ENCODE data around the gene NPC1.

Gene NPC1

GRCh38 chr18:23504720-23505119, 81.6 kb downstream of the NPC1 start:
- no peak overlapping the region for H4K8ac ChIP-seq (ENCODE audit: low read depth, low read length)
- H3K56ac ChIP-seq (ENCODE audit: low read length): no peak overlapping the region
- H3K23ac ChIP-seq (ENCODE audit: low read length): no peak overlapping the region
- no peak overlapping the region for H3K4me2 ChIP-seq (ENCODE audit: low read length)
- H3K27ac ChIP-seq (ENCODE audit: low read depth, low read length): no peak overlapping the region
- no peak overlapping the region for H3K4me3 ChIP-seq (ENCODE audit: low read length)
- H3K18ac ChIP-seq (ENCODE audit: low read length): no peak overlapping the region
- H3K4me1 ChIP-seq (ENCODE audit: control insufficient read depth, low read depth, low read length): no peaks in the 10 kb centered on the region
- H3K27me3 ChIP-seq (ENCODE audit: insufficient read depth, low read length, poor library complexity): peaks cover 3% of the 10 kb centered on the region
- H3K9ac ChIP-seq (ENCODE audit: low read length): no peak overlapping the region
- H3K36me3 ChIP-seq (ENCODE audit: control insufficient read depth, insufficient read depth, low read length): no peaks in the 10 kb centered on the region
- H2AK5ac ChIP-seq (ENCODE audit: low read length): no peak overlapping the region
- no peak overlapping the region for H2BK15ac ChIP-seq (replicated peaks; ENCODE audit: low read depth)
- H2BK120ac ChIP-seq (ENCODE audit: low read depth, low read length): no peak overlapping the region
- no CpG with 5 or more reads among the region's 3 CpGs for WGBS (ENCODE audit: extremely low coverage, insufficient coverage, low lambda C conversion rate)
- no peaks in the 10 kb centered on the region for H3K79me2 ChIP-seq (ENCODE audit: control insufficient read depth, insufficient read depth, low read length)
- H3K79me1 ChIP-seq (ENCODE audit: low read length): peaks cover 1% of the 10 kb centered on the region
- no peak overlapping the region for H3K4ac ChIP-seq (ENCODE audit: low read depth, low read length)
- DNase-seq: no peak
- H4K5ac ChIP-seq (ENCODE audit: low read length): no peak overlapping the region
- H2BK5ac ChIP-seq (ENCODE audit: low read length): no peak overlapping the region

- H4K8ac ChIP-seq (ENCODE audit: low read depth, low read length): no peak overlapping the region
- no CpG with 5 or more reads among the region's 21 CpGs for WGBS (ENCODE audit: extremely low coverage, insufficient coverage, low lambda C conversion rate)
- peaks cover 1% of the 10 kb centered on the region for H3K79me1 ChIP-seq (ENCODE audit: low read length)
- H3K27ac ChIP-seq (ENCODE audit: low read depth, low read length): no peak overlapping the region
- H3K56ac ChIP-seq (ENCODE audit: low read length): peak overlapping the region; percentile 89
- H3K4ac ChIP-seq (ENCODE audit: low read depth, low read length): no peak overlapping the region
- H3K4me2 ChIP-seq (ENCODE audit: low read length): peak overlapping the region; percentile 93
- no peaks in the 10 kb centered on the region for H3K36me3 ChIP-seq (ENCODE audit: control insufficient read depth, insufficient read depth, low read length)
- no peak overlapping the region for H3K18ac ChIP-seq (ENCODE audit: low read length)
- H3K23ac ChIP-seq (ENCODE audit: low read length): peak overlapping the region; percentile 80
- no peaks in the 10 kb centered on the region for H3K4me1 ChIP-seq (ENCODE audit: control insufficient read depth, low read depth, low read length)
- H2BK5ac ChIP-seq (ENCODE audit: low read length): no peak overlapping the region
- H2BK120ac ChIP-seq (ENCODE audit: low read depth, low read length): no peak overlapping the region
- no peak for DNase-seq
- peak overlapping the region; percentile 84 for H3K9ac ChIP-seq (ENCODE audit: low read length)
- H2AK5ac ChIP-seq (ENCODE audit: low read length): no peak overlapping the region
- no peak overlapping the region for H2BK15ac ChIP-seq (replicated peaks; ENCODE audit: low read depth)
- H3K27me3 ChIP-seq (ENCODE audit: insufficient read depth, low read length, poor library complexity): peaks cover 3% of the 10 kb centered on the region
- no peak overlapping the region for H4K5ac ChIP-seq (ENCODE audit: low read length)
- H3K4me3 ChIP-seq (ENCODE audit: low read length): peak overlapping the region; percentile 84
- H3K79me2 ChIP-seq (ENCODE audit: control insufficient read depth, insufficient read depth, low read length): no peaks in the 10 kb centered on the region
Measured at GRCh38 chr18:23503963-23504344, 82.4 kb downstream of the NPC1 start.

GRCh38 chr18:23503038-23503962, 83.0 kb downstream of the NPC1 start, which contains the start of gene RMC1:
Gene RMC1 (plus strand): TSS chr18:23503511. CDS start chr18:23503619, 108 bp downstream.
- H2AK5ac ChIP-seq (ENCODE audit: low read length): no peak within 1 kb of the TSS
- peak within 1 kb of the TSS; percentile 73 for H3K27ac ChIP-seq (ENCODE audit: low read depth, low read length)
- DNase-seq: peak; percentile 95
- H2BK5ac ChIP-seq (ENCODE audit: low read length): peak within 1 kb of the TSS; percentile 63
- H3K18ac ChIP-seq (ENCODE audit: low read length): peak within 1 kb of the TSS; percentile 90
- H2BK15ac ChIP-seq (replicated peaks; ENCODE audit: low read depth): no peak within 1 kb of the TSS
- no peak within 1 kb of the TSS for H4K5ac ChIP-seq (ENCODE audit: low read length)
- H3K27me3 ChIP-seq (ENCODE audit: insufficient read depth, low read length, poor library complexity): peaks cover 3% of the 10 kb centered on the region
- peak within 1 kb of the TSS; percentile 93 for H3K4me2 ChIP-seq (ENCODE audit: low read length)
- no peak within 1 kb of the TSS for H4K8ac ChIP-seq (ENCODE audit: low read depth, low read length)
- WGBS (ENCODE audit: extremely low coverage, insufficient coverage, low lambda C conversion rate): no CpG with 5 or more reads among the region's 110 CpGs
- H3K56ac ChIP-seq (ENCODE audit: low read length): peak within 1 kb of the TSS; percentile 97
- peak within 1 kb of the TSS; percentile 11 for H2BK120ac ChIP-seq (ENCODE audit: low read depth, low read length)
- H3K36me3 ChIP-seq (ENCODE audit: control insufficient read depth, insufficient read depth, low read length): no peaks in the 10 kb centered on the region
- H3K79me2 ChIP-seq (ENCODE audit: control insufficient read depth, insufficient read depth, low read length): no peaks in the 10 kb centered on the region
- H3K4me3 ChIP-seq (ENCODE audit: low read length): peak within 1 kb of the TSS; percentile 84
- peak within 1 kb of the TSS; percentile 84 for H3K9ac ChIP-seq (ENCODE audit: low read length)
- H3K4me1 ChIP-seq (ENCODE audit: control insufficient read depth, low read depth, low read length): no peaks in the 10 kb centered on the region
- peaks cover 1% of the 10 kb centered on the region for H3K79me1 ChIP-seq (ENCODE audit: low read length)
- H3K4ac ChIP-seq (ENCODE audit: low read depth, low read length): no peak within 1 kb of the TSS
- H3K23ac ChIP-seq (ENCODE audit: low read length): peak within 1 kb of the TSS; percentile 80

- Histone ChIP-seq H4K8ac (ENCODE audit: low read depth, low read length) (no peak overlapping the region), H3K36me3 (ENCODE audit: control insufficient read depth, insufficient read depth, low read length) (no peaks in the 10 kb centered on the region), H3K4me3 (ENCODE audit: low read length) (peak overlapping the region; percentile 79), H4K5ac (ENCODE audit: low read length) (no peak overlapping the region), H3K56ac (ENCODE audit: low read length) (peak overlapping the region; percentile 97), H3K4me1 (ENCODE audit: control insufficient read depth, low read depth, low read length) (no peaks in the 10 kb centered on the region), H3K23ac (ENCODE audit: low read length) (no peak overlapping the region), H3K4me2 (ENCODE audit: low read length) (peak overlapping the region; percentile 68), H3K9ac (ENCODE audit: low read length) (peak overlapping the region; percentile 82), H3K18ac (ENCODE audit: low read length) (peak overlapping the region; percentile 45), H3K4ac (ENCODE audit: low read depth, low read length) (no peak overlapping the region), H3K79me2 (ENCODE audit: control insufficient read depth, insufficient read depth, low read length) (no peaks in the 10 kb centered on the region), H3K27me3 (ENCODE audit: insufficient read depth, low read length, poor library complexity) (peaks cover 3% of the 10 kb centered on the region), H2AK5ac (ENCODE audit: low read length) (no peak overlapping the region), H2BK5ac (ENCODE audit: low read length) (no peak overlapping the region), H2BK15ac (replicated peaks; ENCODE audit: low read depth) (no peak overlapping the region), H3K79me1 (ENCODE audit: low read length) (peaks cover 1% of the 10 kb centered on the region), H2BK120ac (ENCODE audit: low read depth, low read length) (no peak overlapping the region), H3K27ac (ENCODE audit: low read depth, low read length) (no peak overlapping the region)
- DNase-seq: no peak
- WGBS (ENCODE audit: extremely low coverage, insufficient coverage, low lambda C conversion rate): no CpG with 5 or more reads among the region's 6 CpGs
Measured at GRCh38 chr18:23502516-23503037, 83.7 kb downstream of the NPC1 start.

GRCh38 chr18:23501626-23502025, 84.7 kb downstream of the NPC1 start:
- Histone ChIP-seq H3K9ac (ENCODE audit: low read length) (no peak overlapping the region), H2BK5ac (ENCODE audit: low read length) (no peak overlapping the region), H3K18ac (ENCODE audit: low read length) (no peak overlapping the region), H2AK5ac (ENCODE audit: low read length) (no peak overlapping the region), H3K79me2 (ENCODE audit: control insufficient read depth, insufficient read depth, low read length) (no peaks in the 10 kb centered on the region), H3K79me1 (ENCODE audit: low read length) (peaks cover 1% of the 10 kb centered on the region), H3K4me2 (ENCODE audit: low read length) (no peak overlapping the region), H3K36me3 (ENCODE audit: control insufficient read depth, insufficient read depth, low read length) (no peaks in the 10 kb centered on the region), H4K5ac (ENCODE audit: low read length) (no peak overlapping the region), H3K4me3 (ENCODE audit: low read length) (no peak overlapping the region), H2BK15ac (replicated peaks; ENCODE audit: low read depth) (no peak overlapping the region), H3K27ac (ENCODE audit: low read depth, low read length) (no peak overlapping the region), H3K23ac (ENCODE audit: low read length) (no peak overlapping the region), H3K4ac (ENCODE audit: low read depth, low read length) (no peak overlapping the region), H4K8ac (ENCODE audit: low read depth, low read length) (no peak overlapping the region), H3K27me3 (ENCODE audit: insufficient read depth, low read length, poor library complexity) (peaks cover 3% of the 10 kb centered on the region), H3K56ac (ENCODE audit: low read length) (no peak overlapping the region), H3K4me1 (ENCODE audit: control insufficient read depth, low read depth, low read length) (no peaks in the 10 kb centered on the region), H2BK120ac (ENCODE audit: low read depth, low read length) (no peak overlapping the region)
- WGBS (ENCODE audit: extremely low coverage, insufficient coverage, low lambda C conversion rate): no CpG with 5 or more reads among the region's 6 CpGs
- no peak for DNase-seq

Data from mesendoderm (in vitro differentiated cells).